HL-60 (cell line): ENCODE measurements around the gene FARS2.

Experiments
- GABPA ChIP-seq: IDR thresholded peaks from 2 replicates; pipeline ENCODE4 v1.6.1; 2012; ENCODE audit warnings: low read depth
- REST ChIP-seq: IDR thresholded peaks from 2 replicates; pipeline ENCODE4 v1.6.1; 2012; ENCODE audit warnings: low read depth; ENCODE audit not compliant: insufficient replicate concordance

GRCh38 chr6:5747379-5747778 is 486.1 kb downstream of the FARS2 start:
- TF ChIP-seq GABPA (no peak), REST (no peak)
